Eye (tissue), 1 donor: ENCODE data around the gene HAVCR1.
"Not testable (repeated sequence)": the region's sequence is repeated elsewhere in the genome, so short reads cannot be mapped to it uniquely, and the experiment has no call there.

Source experiments
- DNase-seq: peaks from one replicate; pipeline ENCODE4 v3.0.0-alpha.2; 2015

HAVCR1 gene

DNA sequence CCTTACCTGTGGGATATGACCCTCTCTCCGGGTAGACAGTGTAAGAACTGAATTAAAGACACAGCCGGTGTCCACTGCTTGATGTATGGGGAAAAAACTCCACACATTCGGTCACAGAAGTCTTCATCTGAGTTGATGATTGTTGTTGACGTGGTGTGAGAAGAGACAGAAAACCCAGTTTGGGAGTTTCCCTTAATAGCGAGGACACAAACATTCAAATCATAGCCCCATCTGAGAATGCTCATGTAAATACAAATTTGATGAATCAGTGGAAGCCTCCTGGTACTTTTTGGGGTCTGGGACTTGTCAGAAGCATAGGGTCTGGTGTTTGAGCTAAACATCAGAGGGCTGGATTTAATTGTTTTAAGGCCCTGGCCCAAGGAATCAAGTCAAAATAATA lies 11.0 kb downstream of the HAVCR1 start:
- no peak for DNase-seq

DNA sequence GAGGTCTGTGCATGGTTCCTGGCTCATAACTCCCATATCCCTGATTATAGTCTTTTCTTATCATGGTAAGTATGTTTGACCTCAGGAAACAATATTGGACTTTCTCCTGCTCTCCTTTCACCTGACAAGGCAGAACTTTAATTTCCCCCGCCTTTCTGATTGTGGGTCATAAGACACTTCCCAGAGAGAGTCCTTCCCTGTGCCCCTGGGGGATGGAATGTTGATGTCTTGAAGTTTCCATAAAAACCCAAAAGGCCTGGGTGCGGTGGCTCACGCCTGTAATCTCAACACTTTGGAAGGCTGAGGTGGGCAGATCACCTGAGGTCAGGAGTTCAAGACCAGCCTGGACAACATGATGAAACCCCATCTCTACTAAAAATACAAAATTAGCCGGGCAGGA lies 11.9 kb downstream of the HAVCR1 start:
- not testable (repeated sequence) for DNase-seq

DNA sequence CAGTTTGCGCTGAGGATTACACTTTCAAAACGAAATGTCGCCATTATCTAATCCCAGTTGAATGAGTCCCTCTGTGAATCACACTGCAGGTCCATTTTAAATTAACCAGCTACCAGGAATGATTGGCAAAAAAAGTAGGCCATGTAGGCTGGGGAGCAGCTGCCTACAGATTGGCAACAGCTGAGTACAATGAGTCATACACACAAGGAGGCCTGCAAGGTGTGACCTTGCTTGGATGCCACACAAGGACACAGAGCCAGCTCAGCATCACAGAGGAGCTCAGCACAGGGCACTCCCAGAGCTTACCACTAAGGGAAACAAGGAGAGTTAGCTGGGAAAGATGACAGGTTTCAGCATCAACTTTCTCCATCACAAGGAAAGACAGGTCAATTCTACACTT lies 12.9 kb downstream of the HAVCR1 start:
- DNase-seq: no peak

DNA sequence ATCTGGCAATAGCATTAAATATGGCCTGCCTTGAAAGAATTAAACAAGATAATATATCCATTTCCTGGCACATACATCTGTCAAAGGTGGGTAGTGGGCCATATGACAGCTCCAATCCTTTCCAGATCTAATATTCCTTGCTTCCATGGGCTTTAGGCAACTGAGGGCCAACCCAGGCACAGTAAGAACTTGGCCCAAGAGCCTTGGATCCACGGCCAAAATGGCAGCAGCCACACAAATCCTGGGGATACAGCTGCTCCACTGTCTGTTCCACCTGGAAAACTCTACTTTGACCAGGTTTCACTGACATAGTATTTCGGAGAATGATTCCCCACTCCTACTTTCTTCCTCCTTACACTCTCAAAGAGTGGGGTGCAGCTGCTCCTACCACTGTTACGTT lies 13.3 kb downstream of the HAVCR1 start:
- DNase-seq: no peak

DNA sequence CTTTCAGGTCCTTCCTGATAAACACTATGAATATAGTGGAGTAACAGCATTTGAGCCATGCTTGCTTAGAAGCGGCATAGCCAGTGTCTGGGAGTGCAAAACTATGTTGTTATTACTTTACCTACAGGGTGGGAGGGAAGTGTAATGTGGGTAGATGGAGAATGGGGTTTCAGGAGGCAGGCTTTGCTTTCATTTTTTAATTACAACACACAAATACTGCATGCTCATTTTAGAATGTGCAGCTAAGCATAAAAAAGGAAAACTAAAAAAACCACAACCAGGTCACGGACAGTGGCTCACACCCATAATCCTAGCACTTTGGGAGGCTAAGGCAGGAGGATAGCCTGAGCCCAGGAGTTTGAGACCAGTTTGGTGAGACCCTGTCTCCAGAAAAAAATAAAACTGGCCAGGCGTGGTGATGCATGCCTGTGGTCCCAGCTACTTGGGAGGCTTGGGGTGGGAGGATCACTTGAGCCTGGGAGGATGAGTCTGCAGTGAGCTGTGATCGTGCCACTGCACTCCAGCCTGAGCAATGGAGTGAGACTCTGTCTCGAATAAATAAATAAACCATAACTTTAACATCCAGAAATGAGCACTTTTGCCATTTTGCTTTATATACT lies 20.2 kb downstream of the HAVCR1 start:
- DNase-seq: no peak

DNA sequence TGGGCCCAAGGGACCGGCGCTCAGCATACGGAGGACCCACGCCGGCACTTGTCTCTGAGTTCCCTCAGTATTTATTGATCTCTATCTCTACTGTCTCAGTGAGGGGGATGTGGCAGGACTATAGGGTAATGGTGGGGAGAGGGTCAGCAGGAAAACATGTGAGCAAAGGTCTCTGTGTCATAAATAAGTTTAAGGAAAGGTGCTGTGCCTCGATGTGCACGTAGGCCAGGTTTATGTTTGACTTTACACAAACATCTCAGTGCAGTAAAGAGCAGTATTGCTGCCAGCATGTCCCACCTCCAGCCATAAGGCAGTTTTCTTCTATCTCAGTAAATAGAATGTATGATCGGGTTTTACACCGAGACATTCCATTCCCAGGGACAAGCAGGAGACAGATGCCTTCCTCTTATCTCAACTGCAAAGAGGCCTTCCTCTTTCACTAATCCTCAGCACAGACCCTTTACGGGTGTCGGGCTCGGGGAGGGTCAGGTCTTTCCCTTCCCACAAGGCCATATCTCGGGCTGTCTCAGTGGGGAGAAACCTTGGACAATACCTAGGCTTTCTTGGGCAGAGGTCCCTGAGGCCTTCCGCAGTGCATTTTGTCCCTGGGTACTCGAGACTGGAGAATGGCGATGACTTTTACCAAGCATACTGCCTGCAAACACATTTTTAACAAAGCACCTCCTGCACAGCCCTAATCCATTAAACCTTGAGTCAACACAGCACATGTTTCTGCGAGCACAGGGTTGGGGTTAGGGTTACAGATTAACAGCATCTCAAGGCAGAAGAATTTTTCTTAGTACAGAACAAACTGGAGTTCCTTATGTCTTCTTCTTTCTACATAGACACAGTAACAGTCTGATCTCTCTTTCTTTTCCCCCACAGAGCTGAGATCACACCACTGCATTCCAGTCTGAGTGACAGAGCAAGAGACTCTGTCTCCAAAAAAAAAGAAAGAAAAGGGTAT lies 24.5 kb downstream of the HAVCR1 start:
- not testable (repeated sequence) for DNase-seq

DNA sequence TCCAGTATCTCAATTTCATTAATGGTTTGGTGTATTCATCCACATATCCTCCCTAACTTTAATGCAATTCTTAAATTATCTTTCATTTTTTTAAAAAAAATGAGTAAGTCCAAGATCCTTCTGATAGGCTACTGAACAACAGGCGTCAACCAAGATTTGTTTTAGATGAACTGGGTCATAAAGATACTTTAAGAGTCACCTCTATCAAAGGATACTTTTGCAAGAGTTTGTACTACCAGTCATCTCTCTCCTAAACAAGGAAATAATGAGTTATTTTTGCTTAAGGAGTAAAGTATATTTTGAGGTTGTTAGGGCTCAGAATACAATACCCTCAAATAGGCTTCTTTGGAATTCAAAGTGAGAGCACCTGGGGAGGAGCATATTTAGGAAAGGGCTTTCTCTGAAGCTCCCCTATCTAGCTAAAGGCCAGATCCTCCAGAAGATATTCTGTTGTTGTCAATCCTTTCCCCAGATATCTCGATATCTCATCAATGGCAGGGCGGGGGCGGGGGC lies 25.8 kb downstream of the HAVCR1 start:
- no peak for DNase-seq

DNA sequence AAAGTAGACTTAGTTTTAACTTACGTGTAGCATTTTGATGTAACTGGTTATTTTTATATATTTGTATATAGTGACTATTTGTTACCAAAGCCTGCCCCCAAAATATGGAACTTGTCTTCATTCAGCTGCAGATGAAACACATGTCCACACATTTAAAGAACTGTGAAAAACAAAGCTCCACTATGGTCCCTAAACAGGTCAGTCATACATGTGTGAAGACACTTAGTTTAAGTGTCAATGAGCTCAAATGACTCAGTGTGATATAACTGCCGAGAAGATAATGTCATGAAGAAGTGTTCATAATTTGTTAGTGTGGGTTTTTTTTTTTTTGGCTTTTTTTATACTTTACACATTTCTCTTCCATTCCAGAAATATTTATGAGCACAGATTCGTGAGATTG lies 28.2 kb downstream of the HAVCR1 start:
- DNase-seq: no peak

DNA sequence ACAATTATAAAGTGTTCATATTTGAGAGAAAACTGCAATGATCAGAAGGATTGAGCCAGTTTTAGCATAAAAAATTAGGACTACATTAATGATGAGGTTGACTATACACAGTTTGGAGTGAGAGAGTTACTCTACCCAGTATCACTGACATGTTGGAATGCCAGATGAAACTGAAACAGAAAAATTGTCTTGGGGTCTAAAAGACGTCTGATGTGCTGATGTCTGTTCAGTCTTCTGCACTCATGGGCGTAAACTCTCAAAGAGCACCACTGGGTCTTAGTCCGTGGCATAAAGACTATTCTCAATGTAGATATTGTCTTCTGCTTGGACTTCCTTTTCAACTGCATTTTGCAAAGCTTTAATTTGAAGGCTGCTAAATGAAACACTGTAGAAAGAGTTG lies 29.5 kb downstream of the HAVCR1 start:
- DNase-seq: no peak

DNA sequence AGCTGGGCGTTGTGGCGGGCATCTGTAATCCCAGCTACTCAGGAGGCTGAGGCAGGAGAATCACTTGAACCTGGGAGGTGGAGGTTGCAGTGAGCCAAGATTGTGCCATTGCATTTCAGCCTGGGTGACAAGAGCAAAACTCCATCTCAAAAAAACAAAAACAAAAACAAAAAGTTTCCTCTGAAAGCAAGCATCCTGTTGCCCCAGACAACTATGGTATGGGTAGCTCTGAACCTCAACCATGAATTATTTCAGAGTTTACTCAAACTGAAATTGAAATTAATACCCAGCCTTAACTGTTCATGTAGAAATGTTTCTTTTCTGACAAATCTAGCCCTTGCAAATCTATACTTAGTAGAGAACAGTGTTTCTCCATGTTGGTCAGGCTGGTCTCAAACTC lies 31.3 kb downstream of the HAVCR1 start:
- not testable (repeated sequence) for DNase-seq

DNA sequence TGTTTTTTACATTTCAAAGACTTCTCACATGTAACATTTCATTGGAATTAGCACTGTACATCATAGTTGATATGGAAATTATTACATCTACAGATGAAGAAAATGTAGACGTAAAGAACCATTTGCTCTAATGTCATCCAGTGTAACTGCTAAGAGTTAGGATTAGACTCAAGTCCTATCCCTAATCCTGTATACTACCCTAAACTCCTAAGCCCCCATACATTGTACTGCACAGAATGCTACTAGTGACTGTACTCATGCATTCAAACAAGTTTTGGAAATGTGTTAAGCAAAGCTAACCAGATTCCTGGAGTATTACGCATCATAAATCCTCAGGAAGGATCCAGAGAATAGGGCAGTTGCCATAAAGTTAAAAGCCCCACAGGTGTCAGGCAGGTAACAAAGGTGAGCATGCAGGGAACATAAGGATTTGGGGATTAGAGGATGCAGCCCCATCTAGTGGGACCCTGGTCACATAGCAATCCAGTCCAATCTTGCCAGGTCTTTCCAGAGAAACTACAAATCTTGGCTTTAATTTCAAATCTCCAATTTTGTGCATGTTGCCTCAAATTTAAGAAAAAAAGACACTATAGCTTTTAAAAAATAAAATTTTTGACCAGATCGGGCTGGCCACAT lies 32.0 kb downstream of the HAVCR1 start:
- DNase-seq: peak; percentile 3

DNA sequence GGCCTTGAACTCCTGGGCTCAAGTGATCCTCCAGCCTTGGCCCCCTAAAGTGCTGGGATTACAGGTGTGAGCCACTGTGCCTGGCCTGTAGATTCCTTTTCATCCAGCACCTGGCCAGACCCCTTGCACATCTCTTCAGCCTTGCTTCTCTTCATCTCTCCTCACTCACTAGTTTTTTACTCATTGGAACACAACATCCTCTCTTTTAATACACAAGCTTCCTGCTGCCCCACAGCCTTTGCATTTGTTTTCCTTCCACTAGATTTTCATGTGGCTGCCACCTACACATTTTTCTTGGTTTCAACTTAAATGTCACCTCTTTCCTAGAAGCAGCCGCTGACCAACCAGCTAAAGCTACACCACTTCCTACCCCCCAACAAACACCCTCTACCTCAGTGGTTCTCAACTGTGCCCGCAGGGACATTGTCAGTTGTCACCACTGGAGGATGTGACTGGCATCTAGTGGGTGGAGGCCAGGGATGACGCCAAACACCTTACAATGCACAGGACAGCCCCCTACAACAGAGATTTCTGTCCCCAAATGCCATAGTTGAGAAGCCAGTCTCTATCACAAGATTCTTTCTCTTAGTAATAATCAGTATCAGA lies 33.7 kb downstream of the HAVCR1 start:
- DNase-seq: no peak

DNA sequence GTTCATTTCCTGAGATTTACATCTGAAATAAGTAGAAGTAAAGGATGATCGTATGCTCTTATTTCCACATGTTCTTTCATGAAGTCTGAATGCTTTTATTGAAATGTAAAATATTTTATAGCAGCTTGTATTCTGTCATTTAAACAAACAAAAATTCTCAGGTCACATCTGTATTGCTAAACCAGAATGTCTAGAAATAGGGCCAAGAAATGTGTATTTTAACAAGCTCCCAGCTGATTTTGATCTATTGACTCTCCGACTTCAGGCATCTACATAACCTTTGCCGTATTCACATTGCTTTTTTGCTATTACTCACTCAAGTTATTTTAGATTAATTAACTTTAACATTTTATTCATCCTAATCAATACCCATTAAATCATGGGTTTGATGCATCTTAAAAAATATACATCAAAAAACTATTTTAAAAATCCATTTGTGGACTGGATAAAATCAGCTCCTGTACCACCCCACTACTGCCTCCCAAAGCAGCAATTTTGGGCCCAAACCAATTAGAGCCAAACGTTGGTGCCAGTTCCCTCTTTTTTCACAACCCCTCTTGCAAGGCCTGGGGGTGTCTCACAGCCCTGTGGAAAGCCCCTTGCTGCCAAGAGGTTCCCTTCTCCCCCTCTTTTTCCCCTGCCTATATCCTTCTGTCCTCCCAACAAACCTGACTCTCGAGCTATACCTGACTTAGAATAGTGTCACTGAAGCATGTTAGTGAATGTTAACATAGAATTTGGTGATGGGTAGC lies 34.5 kb downstream of the HAVCR1 start:
- no peak for DNase-seq

DNA sequence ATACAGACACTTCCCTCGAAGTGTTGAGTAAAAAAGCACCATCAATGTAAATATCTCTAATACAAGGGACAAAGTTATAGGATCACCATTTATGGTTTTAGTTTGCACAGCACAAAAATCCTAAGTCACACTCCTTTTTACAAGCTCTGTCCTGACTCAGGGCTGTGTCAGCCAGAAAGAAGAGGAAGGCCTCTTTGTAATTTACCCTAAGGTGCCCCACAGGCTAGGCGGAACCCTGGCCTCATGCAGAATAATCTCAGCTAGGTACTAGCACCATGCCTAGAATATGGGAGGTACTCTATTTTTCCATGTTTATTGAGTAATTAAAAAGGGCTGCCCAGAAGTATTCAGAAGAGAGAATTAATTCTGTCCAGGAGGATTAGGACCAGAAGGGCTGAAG lies 36.9 kb downstream of the HAVCR1 start:
- DNase-seq: no peak

DNA sequence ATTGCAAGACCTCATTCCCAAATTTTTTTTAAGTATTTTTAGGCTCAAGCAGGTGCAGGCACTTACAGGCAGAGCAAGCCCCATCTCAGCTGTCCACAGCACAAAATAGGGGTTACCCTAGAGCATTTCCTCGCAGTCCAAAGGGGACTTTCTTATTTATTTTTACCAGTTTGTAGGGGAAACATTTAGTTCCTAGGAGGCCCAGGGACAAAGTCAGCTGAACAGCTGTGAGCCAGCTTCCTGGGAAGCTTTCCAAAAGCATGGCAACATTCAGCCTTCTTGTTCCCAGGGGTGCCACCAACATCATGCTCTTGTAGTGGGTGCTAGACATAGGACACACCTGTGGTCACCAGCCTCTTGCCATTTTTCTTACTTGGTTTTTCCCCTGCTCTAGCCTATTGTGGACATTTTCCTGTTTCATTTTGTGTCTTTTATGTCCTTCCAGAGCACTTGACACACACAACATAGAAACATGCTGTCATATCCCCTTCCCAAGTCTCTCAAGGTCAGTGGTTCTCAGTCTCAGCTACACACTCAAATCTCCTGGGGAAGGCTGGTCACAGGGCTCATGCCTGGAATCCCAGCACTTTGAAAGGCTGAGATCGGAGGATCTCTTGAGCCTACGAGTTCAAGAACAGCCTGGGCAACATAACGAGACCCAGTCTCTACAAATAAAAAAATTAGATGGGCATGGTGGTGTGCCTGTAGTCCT lies 38.2 kb downstream of the HAVCR1 start:
- no peak for DNase-seq

DNA sequence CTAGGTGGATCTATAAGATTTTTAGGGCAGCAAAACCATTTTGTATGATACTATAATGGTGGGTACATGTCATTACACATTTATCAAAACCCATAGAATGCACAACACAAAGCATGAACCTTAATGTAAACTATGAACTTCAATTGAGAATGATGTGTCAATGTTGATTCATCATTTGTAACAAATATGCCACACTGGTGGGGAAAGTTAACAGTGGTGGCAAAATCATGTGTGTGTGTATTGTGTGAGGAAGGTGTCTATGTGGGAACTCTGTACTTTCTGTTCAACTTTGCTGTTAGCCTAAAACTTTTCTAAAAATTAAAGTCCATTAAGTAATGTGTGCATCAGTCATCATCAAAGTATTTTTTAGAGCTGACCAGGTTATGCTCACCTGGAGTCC lies 38.9 kb downstream of the HAVCR1 start:
- no peak for DNase-seq

DNA sequence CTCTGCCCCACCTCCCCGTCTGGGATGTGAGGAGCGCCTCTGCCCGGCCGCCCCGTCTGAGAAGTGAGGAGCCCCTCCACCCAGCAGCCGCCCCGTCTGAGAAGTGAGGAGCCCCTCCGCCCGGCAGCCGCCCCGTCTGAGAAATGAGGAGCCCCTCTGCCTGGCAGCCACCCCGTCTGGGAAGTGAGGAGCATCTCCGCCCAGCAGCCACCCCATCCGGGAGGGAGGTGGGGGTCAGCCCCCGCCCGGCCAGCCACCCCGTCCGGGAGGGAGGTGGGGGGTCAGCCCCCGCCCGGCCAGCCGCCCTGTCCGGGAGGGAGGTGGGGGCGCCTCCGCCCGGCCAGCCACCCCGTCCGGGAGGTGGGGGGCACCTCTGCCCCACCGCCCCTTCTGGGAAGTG lies 44.8 kb downstream of the HAVCR1 start:
- DNase-seq: not testable (repeated sequence)

DNA sequence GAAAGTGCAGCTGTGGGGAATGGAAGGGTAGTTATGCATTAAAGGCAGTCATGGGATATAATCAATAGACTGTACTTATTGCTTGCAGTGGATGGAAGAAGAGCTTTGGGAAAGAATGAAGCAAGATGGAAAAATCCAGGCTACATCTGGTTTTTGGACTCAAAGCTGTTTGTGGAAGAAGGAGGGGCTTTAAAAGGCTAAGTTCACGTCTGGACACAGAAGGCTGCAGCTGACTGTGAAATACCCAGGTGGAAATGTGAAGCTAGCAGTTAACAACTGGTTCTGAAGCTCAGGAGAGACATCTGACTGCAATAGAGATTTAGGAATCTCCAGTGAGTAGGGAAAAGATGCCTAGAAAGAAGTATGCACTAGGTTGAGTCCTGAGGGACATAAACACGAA lies 52.7 kb downstream of the HAVCR1 start:
- no peak for DNase-seq

DNA sequence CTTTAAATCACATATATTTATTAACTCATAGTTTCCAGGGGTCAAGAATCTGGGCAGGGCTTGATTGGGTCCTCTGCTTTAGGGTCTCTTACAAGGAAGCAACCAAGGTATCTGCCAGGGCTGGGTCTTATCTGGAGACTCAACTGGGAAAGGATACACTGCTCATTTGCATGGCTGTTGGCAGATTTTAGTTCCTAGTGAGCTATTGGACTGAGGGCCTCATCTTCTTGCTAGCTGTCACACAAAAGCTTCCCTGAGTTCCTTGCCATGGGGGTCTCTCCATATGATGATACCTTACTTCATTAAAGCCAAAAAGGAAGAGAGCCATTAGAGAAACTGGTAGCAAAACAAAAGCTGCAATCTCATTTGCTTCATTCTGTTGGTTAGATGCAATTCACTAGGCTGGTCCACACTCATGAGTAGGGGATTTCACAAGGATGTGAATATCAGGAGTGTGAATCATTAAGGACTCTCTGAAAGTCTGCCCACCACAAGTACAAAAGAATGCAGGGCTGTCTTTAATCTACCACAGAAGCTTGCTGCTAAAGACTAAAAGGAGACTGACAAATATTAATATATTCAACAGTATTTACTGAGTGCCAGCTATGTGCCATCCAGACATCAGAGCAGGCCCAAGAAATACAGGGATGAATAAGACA lies 53.9 kb downstream of the HAVCR1 start:
- DNase-seq: no peak

DNA sequence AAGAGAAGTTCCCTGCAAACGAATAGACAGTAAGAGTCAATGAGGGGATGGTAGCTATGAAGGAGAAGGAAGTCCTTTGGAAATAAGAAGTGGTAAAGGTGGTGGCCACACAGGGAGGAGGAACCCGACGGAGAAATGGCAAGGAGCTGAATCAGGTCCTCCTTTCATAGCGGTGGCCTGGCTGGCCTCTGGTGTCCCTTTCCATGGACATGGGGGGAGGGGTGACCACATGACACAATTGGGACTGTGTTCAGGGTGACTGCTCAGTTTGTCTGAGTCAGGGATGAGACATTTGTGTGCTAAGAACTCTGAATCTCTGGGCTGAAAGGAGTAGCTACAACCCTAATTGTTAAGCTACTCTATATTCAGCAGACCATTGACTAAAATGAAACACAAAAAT lies 67.2 kb downstream of the HAVCR1 start:
- no peak for DNase-seq

DNA sequence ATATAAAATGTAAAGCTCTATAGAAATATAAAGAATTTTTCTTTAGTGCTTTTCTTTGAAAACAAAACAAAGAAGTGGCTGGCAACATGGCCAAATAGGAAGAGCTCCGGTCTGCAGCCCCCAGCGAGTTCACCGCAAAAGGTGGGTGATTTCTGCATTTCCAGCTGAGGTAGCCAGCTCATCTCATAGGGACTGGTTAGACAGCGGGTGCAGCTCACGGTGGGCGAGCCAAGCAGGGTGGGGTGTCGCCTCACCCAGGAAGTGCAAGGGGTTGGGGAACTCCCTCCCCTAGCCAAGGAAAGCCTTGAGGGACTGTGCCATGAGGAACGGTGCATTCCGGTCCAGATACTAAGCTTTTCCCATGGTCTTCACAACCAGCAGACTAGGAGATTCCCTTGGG lies 74.9 kb downstream of the HAVCR1 start:
- DNase-seq: no peak
